Upper lobe of left lung (tissue), 4 donors: Measurements from ENCODE around the gene CHD8.

Experiments
- EP300 ChIP-seq, 4 donors: sonication (generic); formaldehyde crosslinking; IDR thresholded peaks; one replicate each; pipeline ENCODE4 v1.5.1; 2017; ENCODE audit warnings: antibody characterized with exemption in 4 of 4, control low read depth in 2 of 4
- POLR2A ChIP-seq, 4 donors: fragments of 450-650 bp; IDR thresholded peaks; one replicate each; pipeline ENCODE4 v1.5.1; 2016 to 2017; ENCODE audit warnings: antibody characterized with exemption in 4 of 4, mild to moderate bottlenecking in 2 of 4
- TF ChIP-seq, protein P1 (sequence below), 6 experiments: fragments of 450-650 bp in 4 of 6; fragments of 200-600 bp in 2 of 6; sonication (generic) in 2 of 6; IDR thresholded peaks; one replicate each; pipeline ENCODE4 v1.5.1; 2016 to 2019; ENCODE audit warnings: antibody characterized with exemption in 6 of 6

DNA sequence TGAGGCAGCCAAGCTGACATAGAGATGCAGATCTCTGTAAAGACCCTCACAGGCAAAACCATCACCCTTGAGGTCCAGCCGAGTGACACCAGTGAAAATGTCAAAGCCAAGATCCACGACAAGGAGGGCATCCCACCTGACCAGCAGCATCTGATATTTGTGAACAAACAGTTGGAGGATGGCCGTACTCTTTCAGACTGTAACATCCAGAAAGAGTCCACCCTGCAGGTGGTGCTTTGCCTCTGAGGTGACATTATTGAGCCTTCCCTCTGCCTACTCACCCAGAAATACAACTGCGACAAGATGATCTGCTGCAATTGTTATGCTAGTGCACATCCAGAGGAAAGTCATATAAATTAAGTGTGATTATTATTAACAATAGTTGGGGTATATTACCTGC is 57.0 kb downstream of the CHD8 start:
- TF ChIP-seq EP300 (IDR thresholded peaks at IDR 0.05) = no peak
- TF ChIP-seq POLR2A (IDR thresholded peaks at IDR 0.05) = no peak
- TF ChIP-seq, protein P1, sequence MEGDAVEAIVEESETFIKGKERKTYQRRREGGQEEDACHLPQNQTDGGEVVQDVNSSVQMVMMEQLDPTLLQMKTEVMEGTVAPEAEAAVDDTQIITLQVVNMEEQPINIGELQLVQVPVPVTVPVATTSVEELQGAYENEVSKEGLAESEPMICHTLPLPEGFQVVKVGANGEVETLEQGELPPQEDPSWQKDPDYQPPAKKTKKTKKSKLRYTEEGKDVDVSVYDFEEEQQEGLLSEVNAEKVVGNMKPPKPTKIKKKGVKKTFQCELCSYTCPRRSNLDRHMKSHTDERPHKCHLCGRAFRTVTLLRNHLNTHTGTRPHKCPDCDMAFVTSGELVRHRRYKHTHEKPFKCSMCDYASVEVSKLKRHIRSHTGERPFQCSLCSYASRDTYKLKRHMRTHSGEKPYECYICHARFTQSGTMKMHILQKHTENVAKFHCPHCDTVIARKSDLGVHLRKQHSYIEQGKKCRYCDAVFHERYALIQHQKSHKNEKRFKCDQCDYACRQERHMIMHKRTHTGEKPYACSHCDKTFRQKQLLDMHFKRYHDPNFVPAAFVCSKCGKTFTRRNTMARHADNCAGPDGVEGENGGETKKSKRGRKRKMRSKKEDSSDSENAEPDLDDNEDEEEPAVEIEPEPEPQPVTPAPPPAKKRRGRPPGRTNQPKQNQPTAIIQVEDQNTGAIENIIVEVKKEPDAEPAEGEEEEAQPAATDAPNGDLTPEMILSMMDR (IDR thresholded peaks at IDR 0.05) = no peak
